CD14-positive monocyte (primary cell): Measurements from ENCODE around the gene TFIP11. TPM values are rescaled to one million over a fixed set of nuclear protein-coding genes. Genes with fewer than 3 reads are reported as not detected.

Experiments used
- DNase-seq, 3 donors: peaks; one replicate each; pipeline ENCODE4 v3.0.0-alpha.2; 2011 to 2022
- H2AFZ ChIP-seq: 2 replicates; pipeline ENCODE4 v1.6.0; 2012; ENCODE audit warnings: mild to moderate bottlenecking, low read depth, low read length, inconsistent platforms; ENCODE audit not compliant: insufficient read depth, poor library complexity, severe bottlenecking
- H3K27ac ChIP-seq, 2 donors: 1 replicate in 1 of 2; 2 replicates in 1 of 2; pipeline ENCODE4 v1.5.1; 2012 to 2013; ENCODE audit warnings: low read length in 2 of 2, control low read depth in 1 of 2, inconsistent platforms in 1 of 2, low read depth in 1 of 2, mild to moderate bottlenecking in 1 of 2
- H3K27me3 ChIP-seq, 2 donors: one replicate each; pipeline versions ENCODE4 v1.6.0 to v1.6.1; 2011 to 2013; ENCODE audit warnings: low read length in 2 of 2; ENCODE audit not compliant: control insufficient read depth in 2 of 2, insufficient read depth in 2 of 2
- H3K36me3 ChIP-seq, 2 donors: replicated peaks in 1 of 2; 1 replicate in 1 of 2; 2 replicates in 1 of 2; pipeline versions ENCODE4 v1.5.1 to v1.6.1; 2012 to 2013; ENCODE audit warnings: low read length in 2 of 2, control low read depth in 1 of 2, inconsistent platforms in 1 of 2, mild to moderate bottlenecking in 1 of 2; ENCODE audit not compliant: insufficient read depth in 2 of 2, control insufficient read depth in 1 of 2
- H3K4me1 ChIP-seq, 2 donors: 1 replicate in 1 of 2; 2 replicates in 1 of 2; pipeline versions ENCODE4 v1.5.1 to v1.6.1; 2012 to 2013; ENCODE audit warnings: low read length in 2 of 2, control low read depth in 1 of 2, inconsistent platforms in 1 of 2, mild to moderate bottlenecking in 1 of 2, moderate library complexity in 1 of 2; ENCODE audit not compliant: insufficient read depth in 2 of 2, control insufficient read depth in 1 of 2
- H3K4me2 ChIP-seq: replicated peaks from 2 replicates; pipeline ENCODE3; 2012; ENCODE audit warnings: low read length, moderate library complexity, mild to moderate bottlenecking; ENCODE audit not compliant: poor library complexity, severe bottlenecking; ENCODE audit errors: extremely low read depth
- H3K4me3 ChIP-seq, 3 experiments: fragments of 200-600 bp in 1 of 3; sonication (generic) in 1 of 3; replicated peaks in 1 of 3; 1 replicate in 2 of 3; 2 replicates in 1 of 3; pipeline ENCODE4 v1.5.1; 2011 to 2013; ENCODE audit warnings: low read length in 3 of 3, mild to moderate bottlenecking in 3 of 3, control low read depth in 2 of 3, low read depth in 2 of 3, inconsistent platforms in 1 of 3, moderate library complexity in 1 of 3
- H3K79me2 ChIP-seq: 2 replicates; pipeline ENCODE4 v1.6.0; 2012; ENCODE audit warnings: mild to moderate bottlenecking, control low read depth, inconsistent platforms, low read length, moderate library complexity; ENCODE audit not compliant: insufficient read depth
- H3K9ac ChIP-seq: 2 replicates; pipeline ENCODE4 v1.6.0; 2017; ENCODE audit warnings: low read length, mild to moderate bottlenecking; ENCODE audit not compliant: insufficient read depth, poor library complexity, severe bottlenecking
- H3K9me3 ChIP-seq, 2 donors: replicated peaks in 1 of 2; 1 replicate in 1 of 2; 2 replicates in 1 of 2; pipeline versions ENCODE4 v1.5.1 to v1.6.1; 2012 to 2013; ENCODE audit warnings: low read length in 2 of 2, control low read depth in 1 of 2; ENCODE audit not compliant: control insufficient read depth in 1 of 2, insufficient read depth in 1 of 2
- H4K20me1 ChIP-seq: 2 replicates; pipeline ENCODE4 v1.6.0; 2012; ENCODE audit warnings: mild to moderate bottlenecking, low read length, control low read depth, moderate library complexity; ENCODE audit not compliant: insufficient read depth
- H3K27ac Mint-ChIP-seq, 7 donors: one replicate each; pipeline ENCODE4 v1.8.0; 2020; ENCODE audit warnings: mild to moderate bottlenecking in 7 of 7, mixed read lengths in 7 of 7, moderate library complexity in 6 of 7, inconsistent platforms in 2 of 7
- H3K27me3 Mint-ChIP-seq, 3 donors: one replicate each; pipeline ENCODE4 v1.8.0; 2021 to 2022; ENCODE audit warnings: low read depth in 3 of 3, mild to moderate bottlenecking in 3 of 3, mixed read lengths in 3 of 3, moderate library complexity in 3 of 3, inconsistent platforms in 1 of 3
- H3K36me3 Mint-ChIP-seq, 2 donors: one replicate each; pipeline ENCODE4 v1.8.0; 2020; ENCODE audit warnings: mixed read lengths in 2 of 2, inconsistent platforms in 1 of 2, mild to moderate bottlenecking in 1 of 2
- H3K4me1 Mint-ChIP-seq: one replicate; pipeline ENCODE4 v1.8.0; 2020; ENCODE audit warnings: mild to moderate bottlenecking, mixed read lengths
- H3K4me3 Mint-ChIP-seq, 2 donors: one replicate each; pipeline ENCODE4 v1.8.0; 2020; ENCODE audit warnings: mild to moderate bottlenecking in 2 of 2, mixed read lengths in 2 of 2, moderate library complexity in 1 of 2
- H3K9me3 Mint-ChIP-seq, 7 donors: one replicate each; pipeline ENCODE4 v1.8.0; 2020 to 2022; ENCODE audit warnings: mixed read lengths in 7 of 7, mild to moderate bottlenecking in 6 of 7, moderate library complexity in 6 of 7, inconsistent platforms in 2 of 7
- CTCF ChIP-seq: fragments of 200-600 bp; IDR thresholded peaks from one replicate; pipeline ENCODE4 v1.8.0; 2022; ENCODE audit warnings: antibody characterized with exemption, mild to moderate bottlenecking
- WGBS: methylation state at CpG from one replicate; pipeline ENCODE4 v1.1.5; 2013; ENCODE audit warnings: missing lambda C conversion rate; ENCODE audit not compliant: insufficient coverage; 5-methylcytosine and 5-hydroxymethylcytosine counted together
- intact Hi-C, 2 donors: fragments of 100-400 bp; cut with micrococcal nuclease; formaldehyde crosslinking; loops; one replicate each; pipeline versions ENCODE4 v1.15.0 to v1.15.1; 2023
- polyA plus RNA-seq, 3 donors: library from polyadenylated mRNA; depleted of rRNA in 1 of 3; unstranded in 2 of 3; stranded (reverse) in 1 of 3; fragments of 300-500 nt in 2 of 3; fragments of >200 nt in 1 of 3; fragmentation: Illumina TruSeq in 2 of 3; gene quantifications; 1 replicate in 2 of 3; 2 replicates in 1 of 3; pipeline ENCODE4 v1.2.3, GENCODE V29; 2012 to 2021

TFIP11 gene
- polyA plus RNA-seq, 3 donors, result 10.1 to 25.5 (median 19.8) TPM

GRCh38 chr22:26487996-26488395 is 24.3 kb downstream of the TFIP11 start:
- H3K36me3 Mint-ChIP-seq, result peaks cover 51 to 60% of the 10 kb centered on the region in 2 donors
- H3K36me3 ChIP-seq, result peaks cover 53 to 64% of the 10 kb centered on the region in 2 donors
- H3K27ac ChIP-seq, result no peak overlapping the region
- no peaks in the 10 kb centered on the region for H4K20me1 ChIP-seq
- H3K4me1 ChIP-seq, result peaks cover 11 to 16% of the 10 kb centered on the region in 2 donors
- H2AFZ ChIP-seq, result no peak overlapping the region
- TF ChIP-seq CTCF, result no peak
- intact Hi-C loops, result no loop called here
- no peaks in the 10 kb centered on the region for H3K27me3 Mint-ChIP-seq
- no peaks in the 10 kb centered on the region for H3K9me3 Mint-ChIP-seq
- no peaks in the 10 kb centered on the region for H3K27me3 ChIP-seq
- no peak overlapping the region for H3K4me2 ChIP-seq
- 100% methylated on average over 1 of the region's 3 CpGs for WGBS
- H3K4me3 ChIP-seq, result no peak overlapping the region
- peaks cover 33% of the 10 kb centered on the region for H3K79me2 ChIP-seq
- no peak overlapping the region for H3K4me3 Mint-ChIP-seq
- no peak overlapping the region for H3K9ac ChIP-seq
- no peak overlapping the region for H3K27ac Mint-ChIP-seq
- no peak for DNase-seq
- H3K4me1 Mint-ChIP-seq, result peaks cover 18% of the 10 kb centered on the region
- H3K9me3 ChIP-seq, result no peaks in the 10 kb centered on the region

- Mint-ChIP-seq H3K27me3 (no peaks in the 10 kb centered on the region), H3K4me1 (peaks cover 34% of the 10 kb centered on the region), H3K9me3 (no peaks in the 10 kb centered on the region), H3K36me3 (peaks cover 37 to 46% of the 10 kb centered on the region in 2 donors), H3K27ac (no peak overlapping the region), H3K4me3 (no peak overlapping the region)
- peaks cover 27 to 32% of the 10 kb centered on the region in 2 donors for H3K4me1 ChIP-seq
- WGBS, result no CpG with 5 or more reads among the region's 5 CpGs
- H3K27me3 ChIP-seq, result no peaks in the 10 kb centered on the region
- no peak overlapping the region for H3K4me3 ChIP-seq
- no peaks in the 10 kb centered on the region for H4K20me1 ChIP-seq
- no peak for TF ChIP-seq CTCF
- intact Hi-C loops, result no loop called here
- H3K9ac ChIP-seq, result no peak overlapping the region
- no peak overlapping the region for H3K27ac ChIP-seq
- peaks cover 39% of the 10 kb centered on the region for H3K79me2 ChIP-seq
- no peaks in the 10 kb centered on the region for H3K9me3 ChIP-seq
- no peak overlapping the region for H2AFZ ChIP-seq
- H3K36me3 ChIP-seq, result peaks cover 37 to 48% of the 10 kb centered on the region in 2 donors
- no peak overlapping the region for H3K4me2 ChIP-seq
- no peak for DNase-seq
Observed at GRCh38 chr22:26486394-26486793, 25.9 kb downstream of the TFIP11 start.
